ENCODE results near the gene B4GAT1. TPM values are rescaled to one million over a fixed set of nuclear protein-coding genes. Genes with fewer than 3 reads are reported as not detected.

B4GAT1 gene
- total and polyA plus RNA-seq, 2 of the 4 experiments (the other 2 are of a cell fraction) = 10.6 to 18.4 TPM

GRCh38 chr11:66315498-66315885 is 31.9 kb downstream of the B4GAT1 start:
- intact Hi-C loops (cut with micrococcal nuclease) = no loop called here
- peaks cover 32% of the 10 kb centered on the region for H3K4me1 ChIP-seq (ENCODE audit: control insufficient read depth, insufficient read depth, low read length)
- H2BK120ac ChIP-seq (ENCODE audit: low read depth, low read length) = peak overlapping the region; percentile 47; the same call in 1 of the 2 replicates
- 46% methylated on average over 8 of the region's 14 CpGs; no CpG with 5 or more reads in 1 of the 2 experiments for WGBS, 2 experiments (ENCODE audit: extremely low coverage in 2 of 2, insufficient read length in 1 of 2)
- no peaks in the 10 kb centered on the region for H3K36me3 ChIP-seq (ENCODE audit: control insufficient read depth, insufficient read depth, low read length)
- H2BK15ac ChIP-seq (ENCODE audit: low read depth, low read length) = no peak overlapping the region
- peak overlapping the region; percentile 93 for H3K27ac ChIP-seq (ENCODE audit: insufficient read depth, low read length)
- peaks cover 0 to 42% of the 10 kb centered on the region in 2 experiments; a peak in 2 of 4 replicates for H3K79me1 ChIP-seq (ENCODE audit: low read depth in 1 of 2, low read length in 2 of 2)
- H3K9me1 ChIP-seq (ENCODE audit: insufficient read depth, low read length) = peaks cover 11% of the 10 kb centered on the region
- no TSS peak for BruUV-seq (replicated peaks)
- ChIA-PET POLR2A (ENCODE audit: unreplicated experiment) (no interaction called here), CTCF (no interaction called here)
- DNase-seq = no peak
- dilution Hi-C loops (cut with HindIII; ENCODE audit: low sequenced_read_pairs, unreplicated experiment) = no loop called here
- H2AFZ ChIP-seq (replicated peaks; ENCODE audit: low read length, poor library complexity) = peak overlapping the region; percentile 81
- in situ Hi-C loops (cut with MboI; ENCODE audit: low sequenced_read_pairs) = no loop called here
- peak overlapping the region; percentile 94 for H3K14ac ChIP-seq (replicated peaks; ENCODE audit: low read depth, low read length)
- peak overlapping the region; percentile 0; the same call in 1 of the 2 replicates for H4K5ac ChIP-seq (ENCODE audit: low read depth, low read length)
- H2BK20ac ChIP-seq (ENCODE audit: low read depth, low read length) = no peak overlapping the region
- peak overlapping the region; percentile 72 for H3K4me3 ChIP-seq (ENCODE audit: insufficient read depth, low read depth, low read length)
- peaks cover 39% of the 10 kb centered on the region for H4K20me1 ChIP-seq (ENCODE audit: insufficient read depth, low read length)
- H3K9me3 ChIP-seq (ENCODE audit: control insufficient read depth, insufficient read depth, low read length) = no peaks in the 10 kb centered on the region
- H4K91ac ChIP-seq (ENCODE audit: insufficient read depth, low read depth, low read length) = no peak overlapping the region; the same call in 1 of the 2 replicates
- peak overlapping the region; percentile 85 for H3K4me2 ChIP-seq (ENCODE audit: low read depth, low read length)
- no peak; the same call in 1 of the 2 replicates for TF ChIP-seq POLR2A (IDR thresholded peaks at IDR 0.05; ENCODE audit: low read depth, low read length)
- no peak; the same call in 1 of the 2 replicates for TF ChIP-seq USF2 (IDR thresholded peaks at IDR 0.05; ENCODE audit: low read depth, low read length)
- TF ChIP-seq ELK1 (IDR thresholded peaks at IDR 0.05; ENCODE audit: borderline replicate concordance, low read depth, low read length) = no peak
- TF ChIP-seq RCOR1 (IDR thresholded peaks at IDR 0.05; ENCODE audit: insufficient replicate concordance, low read length) = no peak
- TF ChIP-seq RAD21 (IDR thresholded peaks at IDR 0.05; ENCODE audit: low read length) = no peak
- TF ChIP-seq RFX5 (IDR thresholded peaks at IDR 0.05; ENCODE audit: low read depth, low read length) = no peak
- TF ChIP-seq BHLHE40 (IDR thresholded peaks at IDR 0.05; ENCODE audit: low read depth, low read length) = no peak
- TF ChIP-seq CTCF (conservative IDR thresholded peaks at IDR 0.05; ENCODE audit: low read depth, low read length) = no peak
- TF ChIP-seq MXI1 (IDR thresholded peaks at IDR 0.05; ENCODE audit: borderline replicate concordance, low read depth, low read length) = no peak
- TF ChIP-seq NFE2L2 (IDR thresholded peaks at IDR 0.05; ENCODE audit: low read depth, low read length) = no peak
- H2BK5ac ChIP-seq (ENCODE audit: low read depth, low read length, poor library complexity, severe bottlenecking) = peak overlapping the region; percentile 77
- H3K9ac ChIP-seq (ENCODE audit: low read depth, low read length) = peak overlapping the region; percentile 95
- H4K8ac ChIP-seq (ENCODE audit: low read depth in 2 of 2, low read length in 2 of 2) = peak overlapping the region; percentile 1 to 59; a peak in 1 of 4 replicates
- peak overlapping the region; percentile 75 for H3K23ac ChIP-seq (ENCODE audit: low read depth, low read length)
- H2AK5ac ChIP-seq (ENCODE audit: low read depth, low read length) = peak overlapping the region; percentile 77
- no peak for ATAC-seq (ENCODE audit: low read depth)
- H2AK9ac ChIP-seq (replicated peaks; ENCODE audit: low read depth, low read length, poor library complexity) = peak overlapping the region; percentile 93
- no peaks in the 10 kb centered on the region for H3K27me3 ChIP-seq (ENCODE audit: control insufficient read depth, insufficient read depth, low read length)
- H3K18ac ChIP-seq (ENCODE audit: low read depth, low read length) = no peak overlapping the region
- H3K4ac ChIP-seq (ENCODE audit: low read depth, low read length) = peak overlapping the region; percentile 81
- peak overlapping the region; percentile 18; the same call in 1 of the 2 replicates for H3K56ac ChIP-seq (ENCODE audit: extremely low read depth, insufficient read depth, low read length)
